ENCODE results near the gene TOR3A.
A peak's percentile ranks its signal among the peaks of the same experiment; 100 is the strongest.

The TOR3A gene

DNA sequence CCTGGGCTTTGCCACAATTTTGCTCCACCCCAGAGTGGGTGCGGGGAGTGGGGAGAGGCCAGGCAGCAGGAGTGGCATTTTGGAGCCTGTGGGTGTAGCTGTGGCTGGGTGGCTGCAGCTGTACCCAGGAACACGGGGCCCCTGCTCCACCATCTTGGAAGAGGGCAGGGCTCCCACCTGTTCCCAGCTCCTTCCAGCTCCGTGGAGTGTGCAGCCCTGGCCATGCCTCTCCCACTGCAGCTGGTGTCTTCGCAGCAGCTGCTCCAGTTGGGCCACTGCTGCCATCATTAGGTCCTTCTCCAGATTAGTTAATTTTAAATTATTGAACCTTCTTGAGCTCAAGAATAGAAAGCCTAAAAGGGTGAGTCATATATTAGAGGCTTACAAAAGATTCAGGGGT lies 38.6 kb upstream of the TOR3A start:
- Histone ChIP-seq H3K79me1 (ENCODE audit: low read length) (peaks cover 3% of the 10 kb centered on the region), H3K23ac (ENCODE audit: low read length) (no peak overlapping the region), H3K18ac (ENCODE audit: low read length) (peak overlapping the region; percentile 12), H4K91ac (ENCODE audit: low read depth, low read length) (no peak overlapping the region), H3K4ac (ENCODE audit: low read depth, low read length) (no peak overlapping the region), H3K14ac (ENCODE audit: low read length) (no peak overlapping the region), H3K27me3 (ENCODE audit: insufficient read depth, low read length) (no peaks in the 10 kb centered on the region), H2AFZ (ENCODE audit: insufficient read depth, low read length, poor library complexity) (no peak overlapping the region), H4K8ac (ENCODE audit: low read depth, low read length) (no peak overlapping the region), H4K12ac (ENCODE audit: low read depth, low read length) (no peak overlapping the region), H3K4me1 (ENCODE audit: control insufficient read depth in 1 of 2, insufficient read depth in 2 of 2, low read length in 2 of 2) (peaks cover 0 to 10% of the 10 kb centered on the region in 2 experiments), H2BK5ac (ENCODE audit: low read depth, low read length, poor library complexity) (no peak overlapping the region), H2AK5ac (ENCODE audit: low read length) (no peak overlapping the region), H3K27ac (ENCODE audit: low read depth, low read length) (no peak overlapping the region), H3K4me2 (ENCODE audit: low read length) (no peak overlapping the region), H3K36me3 (ENCODE audit: control insufficient read depth in 1 of 2, insufficient read depth in 2 of 2, low read length in 2 of 2) (peaks cover 0 to 4% of the 10 kb centered on the region in 2 experiments), H3K79me2 (ENCODE audit: control insufficient read depth, insufficient read depth, low read length, poor library complexity) (no peaks in the 10 kb centered on the region), H2BK120ac (ENCODE audit: insufficient read depth, low read length, poor library complexity) (no peak overlapping the region), H3K9me3 (ENCODE audit: insufficient read depth, low read depth, low read length) (no peaks in the 10 kb centered on the region), H3K9ac (ENCODE audit: low read length) (no peak overlapping the region), H3K4me3 (ENCODE audit: low read depth, low read length) (no peak overlapping the region), H2BK12ac (ENCODE audit: low read length) (no peak overlapping the region)
- no peak for DNase-seq
- WGBS (ENCODE audit: extremely low coverage, insufficient coverage, insufficient read length) = no CpG with 5 or more reads among the region's 4 CpGs

DNA sequence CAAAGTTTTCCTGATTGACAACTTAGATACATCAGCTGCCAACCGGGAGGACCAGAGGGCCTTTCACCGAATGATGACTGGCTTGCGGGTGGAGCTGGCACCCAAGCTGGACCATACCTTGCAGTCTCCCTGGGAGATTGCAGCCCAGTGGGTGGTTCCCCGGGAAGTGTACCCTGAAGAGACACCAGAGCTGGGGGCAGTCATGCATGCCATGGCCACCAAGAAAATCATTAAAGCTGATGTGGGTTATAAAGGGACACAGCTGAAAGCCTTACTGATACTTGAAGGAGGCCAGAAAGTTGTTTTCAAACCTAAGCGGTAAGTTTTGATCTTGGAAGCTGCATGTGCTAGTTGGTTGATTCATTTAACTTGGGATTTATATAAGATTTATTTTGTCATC lies 38.0 kb upstream of the TOR3A start:
- Histone ChIP-seq H3K4me1 (ENCODE audit: control insufficient read depth in 1 of 2, insufficient read depth in 2 of 2, low read length in 2 of 2) (peaks cover 0 to 10% of the 10 kb centered on the region in 2 experiments), H3K4me2 (ENCODE audit: low read length) (no peak overlapping the region), H3K27me3 (ENCODE audit: insufficient read depth, low read length) (no peaks in the 10 kb centered on the region), H3K27ac (ENCODE audit: low read depth, low read length) (no peak overlapping the region), H3K79me2 (ENCODE audit: control insufficient read depth, insufficient read depth, low read length, poor library complexity) (no peaks in the 10 kb centered on the region), H3K23ac (ENCODE audit: low read length) (no peak overlapping the region), H3K36me3 (ENCODE audit: control insufficient read depth in 1 of 2, insufficient read depth in 2 of 2, low read length in 2 of 2) (peaks cover 0 to 4% of the 10 kb centered on the region in 2 experiments), H2BK5ac (ENCODE audit: low read depth, low read length, poor library complexity) (no peak overlapping the region), H3K9ac (ENCODE audit: low read length) (no peak overlapping the region), H2AFZ (ENCODE audit: insufficient read depth, low read length, poor library complexity) (no peak overlapping the region), H3K4ac (ENCODE audit: low read depth, low read length) (no peak overlapping the region), H3K79me1 (ENCODE audit: low read length) (peaks cover 3% of the 10 kb centered on the region), H3K14ac (ENCODE audit: low read length) (no peak overlapping the region), H4K91ac (ENCODE audit: low read depth, low read length) (no peak overlapping the region), H4K12ac (ENCODE audit: low read depth, low read length) (no peak overlapping the region), H3K18ac (ENCODE audit: low read length) (no peak overlapping the region), H2BK12ac (ENCODE audit: low read length) (no peak overlapping the region), H4K8ac (ENCODE audit: low read depth, low read length) (no peak overlapping the region), H2AK5ac (ENCODE audit: low read length) (no peak overlapping the region), H2BK120ac (ENCODE audit: insufficient read depth, low read length, poor library complexity) (no peak overlapping the region), H3K9me3 (ENCODE audit: insufficient read depth, low read depth, low read length) (no peaks in the 10 kb centered on the region), H3K4me3 (ENCODE audit: low read depth, low read length) (no peak overlapping the region)
- no CpG with 5 or more reads among the region's 5 CpGs for WGBS (ENCODE audit: extremely low coverage, insufficient coverage, insufficient read length)
- no peak for DNase-seq

DNA sequence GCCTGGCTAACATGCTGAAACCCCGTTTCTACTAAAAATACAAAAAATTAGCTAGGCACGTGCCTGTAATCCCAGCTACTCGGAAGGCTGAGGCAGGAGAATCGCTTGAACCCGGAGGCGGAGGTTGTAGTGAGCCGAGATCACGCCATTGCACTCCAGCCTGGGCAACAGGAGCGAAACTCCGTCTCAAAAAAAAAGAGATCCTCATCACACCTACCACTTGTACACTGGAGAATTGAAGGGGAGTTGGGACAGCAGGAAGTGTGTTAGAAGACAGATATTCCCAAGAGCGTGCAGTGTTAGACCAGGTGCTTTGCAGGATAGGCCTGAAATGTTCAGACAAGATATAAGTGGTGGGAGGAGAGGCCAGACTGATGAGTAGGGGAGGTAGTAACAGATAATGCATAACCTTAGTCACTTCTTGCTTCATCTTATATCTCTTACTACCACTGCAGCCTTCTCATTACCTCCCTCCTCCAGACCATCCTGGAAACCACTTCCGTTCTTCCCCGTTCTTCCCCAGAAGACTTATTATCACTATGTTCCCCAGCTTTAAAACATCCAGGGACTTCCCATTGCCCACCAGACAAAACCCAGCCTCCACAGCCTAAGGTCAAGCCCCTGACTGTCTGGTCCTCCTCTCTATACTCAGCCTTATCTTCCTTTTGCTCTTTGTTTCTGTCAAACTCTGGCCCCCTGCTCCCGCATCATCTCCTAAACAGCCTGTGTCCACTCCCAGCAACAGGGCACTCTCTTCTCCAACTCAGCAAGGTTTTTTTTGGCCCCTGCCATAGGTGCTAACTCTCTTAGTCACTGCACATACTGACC lies 34.8 kb upstream of the TOR3A start:
- H3K4me2 ChIP-seq (ENCODE audit: low read length) = no peak overlapping the region
- no peak overlapping the region for H3K18ac ChIP-seq (ENCODE audit: low read length)
- no peaks in the 10 kb centered on the region for H3K79me2 ChIP-seq (ENCODE audit: control insufficient read depth, insufficient read depth, low read length, poor library complexity)
- no peak overlapping the region for H4K91ac ChIP-seq (ENCODE audit: low read depth, low read length)
- H3K14ac ChIP-seq (ENCODE audit: low read length) = no peak overlapping the region
- H2BK12ac ChIP-seq (ENCODE audit: low read length) = no peak overlapping the region
- H3K4me3 ChIP-seq (ENCODE audit: low read depth, low read length) = no peak overlapping the region
- no peak overlapping the region for H3K9ac ChIP-seq (ENCODE audit: low read length)
- peaks cover 2% of the 10 kb centered on the region for H3K79me1 ChIP-seq (ENCODE audit: low read length)
- H2BK120ac ChIP-seq (ENCODE audit: insufficient read depth, low read length, poor library complexity) = no peak overlapping the region
- DNase-seq = no peak
- peak overlapping the region; percentile 37 for H3K27ac ChIP-seq (ENCODE audit: low read depth, low read length)
- H3K36me3 ChIP-seq (ENCODE audit: control insufficient read depth in 1 of 2, insufficient read depth in 2 of 2, low read length in 2 of 2) = peaks cover 2 to 6% of the 10 kb centered on the region in 2 experiments
- no peak overlapping the region for H2AK5ac ChIP-seq (ENCODE audit: low read length)
- H3K9me3 ChIP-seq (ENCODE audit: insufficient read depth, low read depth, low read length) = no peaks in the 10 kb centered on the region
- H3K4me1 ChIP-seq (ENCODE audit: control insufficient read depth in 1 of 2, insufficient read depth in 2 of 2, low read length in 2 of 2) = peaks cover 0 to 7% of the 10 kb centered on the region in 2 experiments
- no peak overlapping the region for H3K23ac ChIP-seq (ENCODE audit: low read length)
- H4K8ac ChIP-seq (ENCODE audit: low read depth, low read length) = no peak overlapping the region
- H2AFZ ChIP-seq (ENCODE audit: insufficient read depth, low read length, poor library complexity) = no peak overlapping the region
- H3K4ac ChIP-seq (ENCODE audit: low read depth, low read length) = no peak overlapping the region
- H4K12ac ChIP-seq (ENCODE audit: low read depth, low read length) = no peak overlapping the region
- no peak overlapping the region for H2BK5ac ChIP-seq (ENCODE audit: low read depth, low read length, poor library complexity)
- H3K27me3 ChIP-seq (ENCODE audit: insufficient read depth, low read length) = no peaks in the 10 kb centered on the region
- WGBS (ENCODE audit: extremely low coverage, insufficient coverage, insufficient read length) = no CpG with 5 or more reads among the region's 14 CpGs

DNA sequence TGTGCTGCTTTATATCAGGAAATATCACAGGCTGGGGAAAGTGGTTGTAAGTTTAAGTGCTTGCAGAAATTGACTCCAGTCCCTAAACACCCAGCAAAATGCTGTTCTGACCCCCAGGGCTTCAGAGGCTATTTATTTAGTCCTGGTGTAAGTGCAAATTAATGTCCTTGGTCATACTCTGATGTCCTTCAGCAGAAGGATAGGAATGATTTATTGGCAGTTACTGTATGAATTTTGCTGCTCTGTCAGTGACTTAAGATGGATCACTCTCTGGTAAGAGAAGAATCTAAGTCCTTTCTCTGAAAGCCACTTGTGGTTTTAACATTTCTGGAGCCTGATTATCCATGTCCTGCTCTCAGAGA lies 34.3 kb upstream of the TOR3A start:
- H3K4ac ChIP-seq (ENCODE audit: low read depth, low read length) = no peak overlapping the region
- no peak overlapping the region for H3K14ac ChIP-seq (ENCODE audit: low read length)
- peaks cover 2 to 6% of the 10 kb centered on the region in 2 experiments for H3K36me3 ChIP-seq (ENCODE audit: control insufficient read depth in 1 of 2, insufficient read depth in 2 of 2, low read length in 2 of 2)
- no peak overlapping the region for H4K12ac ChIP-seq (ENCODE audit: low read depth, low read length)
- no peaks in the 10 kb centered on the region for H3K79me2 ChIP-seq (ENCODE audit: control insufficient read depth, insufficient read depth, low read length, poor library complexity)
- H3K27ac ChIP-seq (ENCODE audit: low read depth, low read length) = peak overlapping the region; percentile 13
- no peak overlapping the region for H3K4me3 ChIP-seq (ENCODE audit: low read depth, low read length)
- H3K4me2 ChIP-seq (ENCODE audit: low read length) = no peak overlapping the region
- no peak overlapping the region for H2BK5ac ChIP-seq (ENCODE audit: low read depth, low read length, poor library complexity)
- no peak for DNase-seq
- no peak overlapping the region for H4K91ac ChIP-seq (ENCODE audit: low read depth, low read length)
- no peak overlapping the region for H2AK5ac ChIP-seq (ENCODE audit: low read length)
- no peak overlapping the region for H4K8ac ChIP-seq (ENCODE audit: low read depth, low read length)
- no peak overlapping the region for H3K18ac ChIP-seq (ENCODE audit: low read length)
- peaks cover 0 to 7% of the 10 kb centered on the region in 2 experiments for H3K4me1 ChIP-seq (ENCODE audit: control insufficient read depth in 1 of 2, insufficient read depth in 2 of 2, low read length in 2 of 2)
- H2AFZ ChIP-seq (ENCODE audit: insufficient read depth, low read length, poor library complexity) = no peak overlapping the region
- peaks cover 2% of the 10 kb centered on the region for H3K79me1 ChIP-seq (ENCODE audit: low read length)
- H3K27me3 ChIP-seq (ENCODE audit: insufficient read depth, low read length) = no peaks in the 10 kb centered on the region
- H2BK120ac ChIP-seq (ENCODE audit: insufficient read depth, low read length, poor library complexity) = no peak overlapping the region
- no peaks in the 10 kb centered on the region for H3K9me3 ChIP-seq (ENCODE audit: insufficient read depth, low read depth, low read length)
- no peak overlapping the region for H3K23ac ChIP-seq (ENCODE audit: low read length)
- H2BK12ac ChIP-seq (ENCODE audit: low read length) = no peak overlapping the region
- H3K9ac ChIP-seq (ENCODE audit: low read length) = no peak overlapping the region

Data from trophoblast cell (in vitro differentiated cells and primary cell).